ENCODE results near the gene FPR2. TPM values are rescaled to one million over a fixed set of nuclear protein-coding genes. Genes with fewer than 3 reads are reported as not detected.

The FPR2 gene, protein sequence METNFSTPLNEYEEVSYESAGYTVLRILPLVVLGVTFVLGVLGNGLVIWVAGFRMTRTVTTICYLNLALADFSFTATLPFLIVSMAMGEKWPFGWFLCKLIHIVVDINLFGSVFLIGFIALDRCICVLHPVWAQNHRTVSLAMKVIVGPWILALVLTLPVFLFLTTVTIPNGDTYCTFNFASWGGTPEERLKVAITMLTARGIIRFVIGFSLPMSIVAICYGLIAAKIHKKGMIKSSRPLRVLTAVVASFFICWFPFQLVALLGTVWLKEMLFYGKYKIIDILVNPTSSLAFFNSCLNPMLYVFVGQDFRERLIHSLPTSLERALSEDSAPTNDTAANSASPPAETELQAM
- total RNA-seq, result 1 to 10 TPM in 1 of 2 donors, under 1 TPM in 1; 0.47 to 1.1 TPM

DNA sequence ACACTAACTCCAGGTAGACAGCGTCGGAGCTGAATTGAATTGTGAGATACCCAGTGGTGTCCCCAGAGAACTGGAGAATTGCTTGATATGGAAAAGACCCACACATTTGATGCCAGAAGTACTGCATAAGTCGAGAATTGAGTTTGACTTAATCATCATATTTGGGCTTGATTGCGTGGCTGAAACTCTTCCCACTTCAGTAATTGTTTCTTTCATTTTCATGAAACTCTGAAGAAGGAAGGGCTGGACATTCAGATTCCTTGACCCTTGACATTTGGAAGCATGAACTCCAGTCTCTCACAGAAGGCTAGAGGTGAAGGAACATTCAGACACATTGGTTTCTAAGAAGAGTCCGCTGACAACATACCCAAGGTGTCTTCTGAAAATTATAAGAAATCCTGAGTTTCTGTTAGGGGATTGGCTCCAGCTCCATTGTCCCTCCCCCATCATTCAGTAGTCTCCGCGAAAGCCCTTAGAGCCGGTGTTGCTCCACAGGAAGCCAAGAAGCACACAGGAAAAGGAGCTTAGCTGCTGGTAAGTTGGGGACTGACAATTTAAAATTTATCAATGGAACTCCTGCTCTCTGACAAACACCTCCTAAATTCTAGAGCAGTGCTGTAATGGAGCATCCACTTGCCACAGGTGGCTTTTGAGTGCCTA lies at the start of gene FPR2:
TSS of gene FPR2 (plus strand) at position 484 of the 660 bp plus-strand sequence. CDS start 7,479 bp downstream, outside the sequence.
- Histone ChIP-seq H3K4me3 (no peak within 1 kb of the TSS), H3K27ac (no peak within 1 kb of the TSS)
- DNase-seq, result no peak

DNA sequence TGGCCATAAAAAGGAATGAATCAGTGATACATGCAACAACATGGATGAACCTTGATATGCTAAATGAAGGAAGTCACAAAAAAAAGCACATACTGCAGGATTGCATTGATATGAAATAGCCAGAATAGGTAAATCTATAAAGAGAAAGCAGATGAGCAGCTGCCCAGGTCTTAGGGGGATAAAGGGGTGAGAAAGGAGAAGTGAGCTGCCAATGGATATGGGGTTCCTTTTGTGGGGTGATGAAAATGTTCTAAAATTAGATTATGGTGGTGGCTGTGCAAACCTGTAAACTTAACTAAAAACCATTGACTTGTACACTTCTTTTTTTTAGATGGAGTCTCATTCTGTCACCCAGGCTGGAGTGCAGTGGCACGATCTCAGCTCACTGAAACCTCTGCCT lies 49.3 kb upstream of the FPR2 start:
- TF ChIP-seq, protein P1, sequence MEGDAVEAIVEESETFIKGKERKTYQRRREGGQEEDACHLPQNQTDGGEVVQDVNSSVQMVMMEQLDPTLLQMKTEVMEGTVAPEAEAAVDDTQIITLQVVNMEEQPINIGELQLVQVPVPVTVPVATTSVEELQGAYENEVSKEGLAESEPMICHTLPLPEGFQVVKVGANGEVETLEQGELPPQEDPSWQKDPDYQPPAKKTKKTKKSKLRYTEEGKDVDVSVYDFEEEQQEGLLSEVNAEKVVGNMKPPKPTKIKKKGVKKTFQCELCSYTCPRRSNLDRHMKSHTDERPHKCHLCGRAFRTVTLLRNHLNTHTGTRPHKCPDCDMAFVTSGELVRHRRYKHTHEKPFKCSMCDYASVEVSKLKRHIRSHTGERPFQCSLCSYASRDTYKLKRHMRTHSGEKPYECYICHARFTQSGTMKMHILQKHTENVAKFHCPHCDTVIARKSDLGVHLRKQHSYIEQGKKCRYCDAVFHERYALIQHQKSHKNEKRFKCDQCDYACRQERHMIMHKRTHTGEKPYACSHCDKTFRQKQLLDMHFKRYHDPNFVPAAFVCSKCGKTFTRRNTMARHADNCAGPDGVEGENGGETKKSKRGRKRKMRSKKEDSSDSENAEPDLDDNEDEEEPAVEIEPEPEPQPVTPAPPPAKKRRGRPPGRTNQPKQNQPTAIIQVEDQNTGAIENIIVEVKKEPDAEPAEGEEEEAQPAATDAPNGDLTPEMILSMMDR (IDR thresholded peaks at IDR 0.05), result no peak
- DNase-seq, result no peak
- Histone ChIP-seq H3K27me3 (no peaks in the 10 kb centered on the region), H3K27ac (no peak overlapping the region), H3K36me3 (no peaks in the 10 kb centered on the region), H3K4me3 (no peak overlapping the region), H3K9me3 (no peaks in the 10 kb centered on the region), H3K4me1 (no peaks in the 10 kb centered on the region), H3K9ac (ENCODE audit: low read depth in 2 of 2, low read length in 2 of 2) (no peak overlapping the region)
- intact Hi-C loops (cut with DNase I), result no loop called here

More for the DNA sequence above, at the start of gene FPR2:
- Histone ChIP-seq H3K36me3 (no peaks in the 10 kb centered on the region), H3K27me3 (no peaks in the 10 kb centered on the region), H3K4me1 (no peaks in the 10 kb centered on the region), H3K9me3 (no peaks in the 10 kb centered on the region), H3K9ac (ENCODE audit: low read depth in 2 of 2, low read length in 2 of 2) (no peak within 1 kb of the TSS)
- intact Hi-C loops (cut with DNase I), result no loop called here
- TF ChIP-seq, protein P1 (IDR thresholded peaks at IDR 0.05), result no peak

DNA sequence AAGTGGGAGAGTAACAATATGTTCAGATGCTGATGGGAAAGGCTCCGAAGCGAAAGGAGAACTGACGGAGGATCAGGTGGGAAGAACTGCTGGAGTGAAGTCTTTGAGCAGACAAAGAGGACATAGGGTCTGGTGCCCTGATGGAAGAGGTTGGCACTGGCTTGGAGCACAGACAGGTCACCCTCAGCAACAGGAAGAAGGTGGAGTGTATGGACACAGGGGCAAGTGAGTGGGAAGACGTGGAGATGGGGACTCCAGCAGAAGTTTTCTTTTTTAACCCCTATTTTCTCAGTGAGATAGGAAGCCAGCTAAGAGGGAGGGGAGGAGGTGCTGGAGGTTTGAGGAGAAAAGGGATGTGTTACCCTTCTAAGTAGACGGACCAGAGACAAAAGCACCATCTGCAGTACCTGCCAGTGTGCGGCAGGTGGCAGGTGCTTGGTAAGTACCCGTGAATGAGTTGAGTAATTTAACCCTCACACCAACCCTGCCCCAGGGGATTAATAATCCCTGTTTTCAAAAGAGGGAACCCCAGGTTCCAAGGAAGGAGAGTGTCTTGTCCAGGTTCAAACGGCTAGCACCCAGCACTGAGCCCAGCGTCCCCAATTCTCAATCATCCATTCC lies 48.4 kb upstream of the FPR2 start:
- Histone ChIP-seq H3K9me3 (no peaks in the 10 kb centered on the region), H3K4me3 (no peak overlapping the region), H3K27ac (no peak overlapping the region), H3K4me1 (no peaks in the 10 kb centered on the region), H3K9ac (ENCODE audit: low read depth in 2 of 2, low read length in 2 of 2) (no peak overlapping the region), H3K36me3 (no peaks in the 10 kb centered on the region), H3K27me3 (no peaks in the 10 kb centered on the region)
- DNase-seq, result no peak
- TF ChIP-seq, protein P1 (IDR thresholded peaks at IDR 0.05), result no peak
- intact Hi-C loops (cut with DNase I), result no loop called here

DNA sequence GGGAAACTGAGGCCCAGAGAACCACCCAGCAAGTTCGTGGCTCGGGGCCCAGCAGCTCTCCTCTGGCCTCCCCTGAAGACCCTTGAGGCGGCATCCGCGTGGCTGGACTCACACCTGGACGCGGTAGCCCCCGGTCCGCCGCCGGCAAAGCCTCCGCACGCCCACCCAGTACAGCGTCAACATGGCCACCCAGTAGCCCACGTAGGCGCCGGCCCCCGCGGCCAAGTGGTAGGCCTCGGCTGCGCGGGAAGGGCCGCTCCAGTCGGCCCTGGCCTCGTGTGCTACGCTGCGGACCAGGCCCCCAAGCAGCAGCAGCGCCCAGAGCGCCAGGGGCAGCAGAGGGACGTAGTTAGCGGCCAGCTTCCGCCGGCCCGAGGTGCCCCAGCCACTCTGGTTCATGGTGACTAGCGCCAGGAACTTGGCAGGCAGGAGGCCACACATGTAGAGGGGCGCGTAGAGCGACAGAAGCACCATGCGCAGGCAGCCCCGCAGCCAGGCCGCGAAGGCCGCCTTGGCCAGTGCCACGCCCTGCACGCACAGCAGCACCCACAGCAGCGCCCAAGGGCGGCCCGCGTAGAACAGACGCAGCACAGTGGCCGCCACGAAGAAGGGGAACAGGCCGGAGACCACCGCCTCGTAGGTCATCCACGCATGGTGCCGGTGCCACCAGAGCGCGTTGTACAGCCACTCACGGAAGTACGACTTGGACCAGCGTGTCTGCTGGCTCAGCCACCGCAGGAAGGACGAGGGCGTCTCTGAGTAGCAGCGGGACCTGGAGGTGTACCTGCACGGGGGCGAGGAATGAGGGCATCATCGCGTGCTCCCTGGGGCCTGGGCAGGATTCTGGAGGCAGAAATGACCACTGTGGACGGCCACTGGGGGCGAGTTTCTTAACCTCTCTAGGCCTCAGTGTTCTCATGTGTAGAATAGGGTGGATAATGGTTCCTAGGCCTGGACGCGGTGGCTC lies 47.4 kb upstream of the FPR2 start:
- Histone ChIP-seq H3K36me3 (no peaks in the 10 kb centered on the region), H3K4me3 (no peak overlapping the region), H3K27me3 (no peaks in the 10 kb centered on the region), H3K27ac (no peak overlapping the region), H3K9me3 (no peaks in the 10 kb centered on the region), H3K4me1 (no peaks in the 10 kb centered on the region), H3K9ac (ENCODE audit: low read depth in 2 of 2, low read length in 2 of 2) (no peak overlapping the region)
- intact Hi-C loops (cut with DNase I), result no loop called here
- DNase-seq, result no peak
- TF ChIP-seq, protein P1 (IDR thresholded peaks at IDR 0.05), result no peak

DNA sequence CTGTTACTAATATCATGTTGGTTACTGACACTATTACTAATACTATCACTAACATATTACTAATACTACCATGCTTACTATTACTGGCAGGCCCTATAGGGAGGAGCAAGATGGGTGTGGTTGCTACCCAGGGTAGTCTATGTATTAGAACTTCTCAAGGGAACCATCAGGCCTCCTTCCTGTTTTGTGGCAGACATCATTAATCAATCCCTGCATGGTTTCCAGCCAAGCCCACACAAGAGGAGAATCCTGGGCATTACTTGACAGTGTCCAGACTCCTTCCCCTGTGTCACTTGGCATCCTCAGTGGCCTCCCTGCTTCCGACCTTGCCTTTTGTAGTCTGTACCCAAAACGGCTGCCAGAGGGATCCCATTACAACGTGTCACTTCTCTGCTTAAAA lies 46.1 kb upstream of the FPR2 start:
- TF ChIP-seq, protein P1 (IDR thresholded peaks at IDR 0.05), result no peak
- Histone ChIP-seq H3K27me3 (peaks cover 8% of the 10 kb centered on the region), H3K4me3 (no peak overlapping the region), H3K9ac (ENCODE audit: low read depth in 2 of 2, low read length in 2 of 2) (no peak overlapping the region), H3K9me3 (no peaks in the 10 kb centered on the region), H3K4me1 (no peaks in the 10 kb centered on the region), H3K36me3 (no peaks in the 10 kb centered on the region), H3K27ac (no peak overlapping the region)
- no peak for DNase-seq
- intact Hi-C loops (cut with DNase I), result no loop called here
